RWPE1 (cell line): ENCODE results near the gene GOSR1.
"Not testable (repeated sequence)": the region's sequence is repeated elsewhere in the genome, so short reads cannot be mapped to it uniquely, and the experiment has no call there.

Experiments
- CTCF ChIA-PET: fragments of 350-600 bp; sonication (Branson Sonifier 250); formaldehyde crosslinking; extraction: SDS; loops from one replicate; lab custom pipeline; 2021; lab: Yijun Ruan, JAX
- POLR2A ChIA-PET: fragments of 400-600 bp; formaldehyde crosslinking; extraction: SDS; loops from one replicate; lab custom pipeline; 2020; ENCODE audit warnings: antibody characterized with exemption; ENCODE audit not compliant: low non-redundant PET; lab: Yijun Ruan, JAX
- DNase-seq: peaks from one replicate; pipeline ENCODE4 v3.0.0; 2012; ENCODE audit warnings: low spot score
- H3K27ac ChIP-seq: fragments of 450-650 bp; 2 replicates; pipeline ENCODE4 v1.5.1; 2017
- TF ChIP-seq, protein P1 (sequence below): fragments of 450-650 bp; conservative IDR thresholded peaks from 2 replicates; pipeline ENCODE4 v1.5.1; 2017; ENCODE audit warnings: low read depth, mild to moderate bottlenecking

Gene GOSR1

DNA sequence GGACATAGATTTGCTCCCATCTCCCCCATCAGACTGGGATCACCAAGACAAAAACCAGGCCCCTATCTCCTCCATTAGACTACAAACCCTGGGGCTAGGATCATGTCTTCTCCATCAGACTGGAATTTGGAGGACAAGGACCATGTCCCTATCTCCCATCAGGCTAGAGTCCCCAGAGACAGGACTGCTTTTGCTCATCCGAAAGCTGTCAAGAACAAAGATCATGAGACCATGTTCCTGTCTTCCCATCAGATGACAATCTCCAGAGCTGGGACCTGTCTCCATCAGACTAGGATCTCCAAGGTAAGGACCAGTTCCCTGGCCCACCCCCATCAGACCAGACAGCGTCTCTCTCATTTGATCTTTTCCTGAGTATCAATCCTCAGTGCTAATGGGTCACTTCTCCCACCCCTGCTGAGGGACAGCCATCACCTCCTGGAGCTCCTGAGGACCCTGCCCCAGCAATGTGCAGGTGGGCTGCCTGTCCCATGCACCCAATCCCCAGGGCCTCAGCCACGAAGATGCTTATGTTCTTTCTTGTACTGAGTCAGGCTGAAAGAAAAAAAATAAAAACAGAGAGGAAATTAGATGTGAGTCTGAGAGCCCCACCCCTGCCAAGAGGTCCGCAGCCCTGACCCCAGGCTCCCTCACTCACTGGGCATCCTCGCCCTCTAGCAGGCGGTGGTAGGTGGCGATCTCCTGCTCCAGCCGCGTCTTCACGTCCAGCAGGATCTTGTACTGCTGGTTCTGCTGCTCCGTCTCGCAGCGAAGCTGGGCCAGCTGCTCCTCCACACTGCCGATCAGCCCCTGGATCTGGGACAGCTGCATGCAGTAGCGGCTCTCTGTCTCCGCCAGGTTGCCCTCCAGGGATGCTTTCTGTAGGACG lies 90.3 kb downstream of the GOSR1 start:
- POLR2A ChIA-PET = no interaction called here

DNA sequence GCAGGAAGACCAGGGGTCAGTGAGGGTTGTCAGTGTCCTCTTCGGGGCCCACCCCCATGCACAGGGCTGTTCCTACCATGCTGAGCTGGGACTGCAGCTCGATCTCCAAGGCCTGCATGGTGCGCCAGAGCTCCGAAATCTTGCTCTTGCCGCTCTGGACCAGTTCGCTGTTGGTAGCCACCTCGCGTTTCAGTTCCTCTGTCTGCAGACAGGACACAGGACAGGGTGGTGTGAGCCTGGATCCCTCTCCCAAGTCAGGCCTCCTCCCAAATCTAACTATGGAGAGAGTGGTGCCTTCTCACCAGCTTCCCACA lies 90.9 kb downstream of the GOSR1 start:
- POLR2A ChIA-PET = no interaction called here
- CTCF ChIA-PET = interaction anchor here (1.0 kb wide), 1 partner anchor 130 kb away, joined by 3 read pairs; no protein-coding TSS in a partner anchor
- H3K27ac ChIP-seq = no peak overlapping the region
- no peak for DNase-seq
- TF ChIP-seq, protein P1, sequence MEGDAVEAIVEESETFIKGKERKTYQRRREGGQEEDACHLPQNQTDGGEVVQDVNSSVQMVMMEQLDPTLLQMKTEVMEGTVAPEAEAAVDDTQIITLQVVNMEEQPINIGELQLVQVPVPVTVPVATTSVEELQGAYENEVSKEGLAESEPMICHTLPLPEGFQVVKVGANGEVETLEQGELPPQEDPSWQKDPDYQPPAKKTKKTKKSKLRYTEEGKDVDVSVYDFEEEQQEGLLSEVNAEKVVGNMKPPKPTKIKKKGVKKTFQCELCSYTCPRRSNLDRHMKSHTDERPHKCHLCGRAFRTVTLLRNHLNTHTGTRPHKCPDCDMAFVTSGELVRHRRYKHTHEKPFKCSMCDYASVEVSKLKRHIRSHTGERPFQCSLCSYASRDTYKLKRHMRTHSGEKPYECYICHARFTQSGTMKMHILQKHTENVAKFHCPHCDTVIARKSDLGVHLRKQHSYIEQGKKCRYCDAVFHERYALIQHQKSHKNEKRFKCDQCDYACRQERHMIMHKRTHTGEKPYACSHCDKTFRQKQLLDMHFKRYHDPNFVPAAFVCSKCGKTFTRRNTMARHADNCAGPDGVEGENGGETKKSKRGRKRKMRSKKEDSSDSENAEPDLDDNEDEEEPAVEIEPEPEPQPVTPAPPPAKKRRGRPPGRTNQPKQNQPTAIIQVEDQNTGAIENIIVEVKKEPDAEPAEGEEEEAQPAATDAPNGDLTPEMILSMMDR = no peak

More for the DNA sequence above, 90.3 kb downstream of the GOSR1 start:
- no peak for DNase-seq
- TF ChIP-seq, protein P1 = no peak
- CTCF ChIA-PET = interaction anchor here (1.0 kb wide), 1 partner anchor 131 kb away, joined by 3 read pairs; no protein-coding TSS in a partner anchor
- H3K27ac ChIP-seq = no peak overlapping the region

DNA sequence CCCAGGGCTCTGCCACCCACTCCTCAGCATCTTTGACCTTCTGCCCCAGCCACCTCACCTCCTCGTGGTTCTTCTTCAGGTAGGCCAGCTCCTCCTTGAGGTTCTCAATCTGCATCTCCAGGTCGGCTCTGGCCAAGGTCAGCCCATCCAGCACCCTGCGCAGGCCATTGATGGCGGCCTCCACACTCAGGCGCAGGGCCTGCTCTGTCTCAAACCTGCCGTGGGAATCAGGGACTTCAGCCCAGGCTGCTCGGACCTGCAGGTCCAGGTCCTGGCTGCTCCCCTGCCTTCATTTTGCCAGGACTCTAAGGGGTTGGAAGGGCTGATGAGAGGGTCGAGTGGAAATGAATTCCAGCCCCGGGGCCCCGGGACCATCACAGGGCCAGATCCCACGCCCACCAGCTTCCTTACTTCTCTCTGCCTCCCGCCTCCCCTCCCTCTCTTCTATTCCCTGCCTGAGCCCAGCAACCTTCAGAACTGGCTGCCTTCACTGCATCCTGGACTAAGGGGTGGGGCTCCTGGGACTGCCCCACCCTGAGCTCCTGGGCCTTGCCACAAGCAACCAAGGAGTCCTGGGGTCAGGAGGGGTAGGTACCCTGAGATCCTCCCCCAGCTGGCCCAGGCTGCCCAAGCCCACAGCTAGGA lies 92.4 kb downstream of the GOSR1 start:
- POLR2A ChIA-PET, CTCF ChIA-PET, DNase-seq, H3K27ac ChIP-seq: not testable (repeated sequence)

DNA sequence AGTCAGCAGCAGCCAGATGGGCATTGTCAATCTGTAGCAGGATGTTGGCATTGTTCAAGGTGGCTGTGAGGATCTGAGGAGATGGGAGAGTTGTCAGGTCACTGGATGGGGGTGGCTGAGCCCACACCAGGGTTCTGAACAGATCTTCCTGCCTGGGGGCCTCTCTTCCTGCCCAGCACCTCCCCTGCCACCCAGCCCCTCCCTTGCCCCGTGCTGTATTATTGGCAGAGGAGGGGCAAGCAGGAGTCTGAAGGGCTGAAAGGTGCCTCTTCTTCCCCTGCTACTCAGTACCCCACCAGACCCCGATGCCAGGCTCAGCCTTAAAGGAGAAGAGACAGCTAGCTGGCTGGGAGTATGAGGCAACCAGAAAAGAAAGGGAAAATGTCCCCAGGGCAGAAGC lies 93.0 kb downstream of the GOSR1 start:
- ChIA-PET POLR2A (no interaction called here), CTCF (no interaction called here)
- TF ChIP-seq, protein P1 = no peak
- DNase-seq = no peak
- H3K27ac ChIP-seq = no peak overlapping the region

DNA sequence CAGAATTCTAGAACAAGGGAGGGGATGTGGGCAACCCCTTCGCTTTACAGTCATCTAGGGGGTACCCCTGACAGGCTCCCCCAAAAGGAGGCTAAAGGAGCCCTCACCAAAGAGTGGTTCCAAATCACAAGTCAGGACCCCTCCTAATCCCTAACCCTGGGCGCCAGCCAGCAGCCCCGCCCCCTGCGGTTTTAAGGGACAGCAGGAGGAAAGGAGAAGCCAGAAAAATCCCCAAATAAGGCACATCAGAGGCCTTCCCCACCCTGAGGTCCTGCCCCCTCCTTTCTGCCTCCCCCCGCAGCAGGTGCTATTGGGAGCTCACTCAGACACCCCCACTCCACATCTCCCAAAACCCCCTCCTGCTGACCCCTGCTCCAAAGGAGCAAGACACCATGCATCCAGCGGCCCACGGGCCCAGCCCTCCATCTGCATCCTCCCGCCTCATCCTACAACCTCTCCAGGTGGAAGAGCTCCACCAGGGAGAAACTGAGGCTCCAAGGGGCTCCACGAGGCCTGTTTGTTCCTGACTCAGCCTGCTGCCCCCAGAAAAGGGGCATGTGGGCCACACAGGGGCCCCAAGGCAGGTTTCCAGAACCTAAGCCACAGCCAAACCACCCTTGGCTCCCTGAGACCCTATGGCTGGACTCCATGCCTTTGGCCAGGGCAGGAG lies 93.5 kb downstream of the GOSR1 start:
- POLR2A ChIA-PET = no interaction called here
- no peak overlapping the region for H3K27ac ChIP-seq
- CTCF ChIA-PET = no interaction called here
- TF ChIP-seq, protein P1 = no peak
- no peak for DNase-seq

DNA sequence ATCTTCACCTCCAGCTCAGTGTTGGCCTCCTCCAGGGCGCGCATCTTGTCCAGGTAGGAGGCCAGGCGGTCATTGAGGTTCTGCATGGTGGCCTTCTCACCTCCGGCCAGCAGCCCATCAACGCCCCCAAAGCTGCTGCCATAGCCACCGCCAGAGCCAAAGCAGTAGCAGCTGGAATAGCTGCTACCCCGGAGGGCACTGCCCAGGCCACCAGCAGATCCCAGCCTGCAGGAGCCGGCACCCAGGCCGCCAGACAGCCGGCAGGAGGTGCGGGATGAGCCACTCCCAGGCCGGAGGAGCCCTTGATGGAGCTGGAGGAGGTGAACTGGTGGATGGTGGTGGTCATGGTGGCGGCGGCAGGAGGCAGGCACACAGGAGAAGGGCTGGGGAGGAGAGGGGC lies 94.2 kb downstream of the GOSR1 start:
- DNase-seq, CTCF ChIA-PET, H3K27ac ChIP-seq, POLR2A ChIA-PET: not testable (repeated sequence)

DNA sequence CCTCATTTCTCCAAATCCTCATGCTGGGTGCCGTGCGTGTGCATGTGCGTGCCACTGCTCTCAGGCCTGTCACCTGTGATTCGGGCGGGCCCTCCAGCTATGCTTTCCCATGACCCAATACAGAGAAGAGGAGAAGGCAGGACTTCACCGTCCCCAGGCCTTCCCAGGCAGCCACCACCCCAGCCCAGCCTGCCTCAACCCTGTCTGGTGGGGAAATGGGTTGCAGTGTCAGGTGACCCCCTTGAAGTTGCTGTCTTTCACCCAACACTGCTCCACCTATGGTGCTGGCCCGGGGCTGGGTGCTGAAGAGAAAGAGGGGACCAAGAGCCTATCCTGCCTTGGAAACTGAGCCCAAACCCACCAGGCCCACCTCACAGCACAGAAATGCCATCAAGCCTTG lies 94.7 kb downstream of the GOSR1 start:
- DNase-seq = no peak
- H3K27ac ChIP-seq = no peak overlapping the region
- ChIA-PET CTCF (no interaction called here), POLR2A (no interaction called here)
- TF ChIP-seq, protein P1 = no peak

DNA sequence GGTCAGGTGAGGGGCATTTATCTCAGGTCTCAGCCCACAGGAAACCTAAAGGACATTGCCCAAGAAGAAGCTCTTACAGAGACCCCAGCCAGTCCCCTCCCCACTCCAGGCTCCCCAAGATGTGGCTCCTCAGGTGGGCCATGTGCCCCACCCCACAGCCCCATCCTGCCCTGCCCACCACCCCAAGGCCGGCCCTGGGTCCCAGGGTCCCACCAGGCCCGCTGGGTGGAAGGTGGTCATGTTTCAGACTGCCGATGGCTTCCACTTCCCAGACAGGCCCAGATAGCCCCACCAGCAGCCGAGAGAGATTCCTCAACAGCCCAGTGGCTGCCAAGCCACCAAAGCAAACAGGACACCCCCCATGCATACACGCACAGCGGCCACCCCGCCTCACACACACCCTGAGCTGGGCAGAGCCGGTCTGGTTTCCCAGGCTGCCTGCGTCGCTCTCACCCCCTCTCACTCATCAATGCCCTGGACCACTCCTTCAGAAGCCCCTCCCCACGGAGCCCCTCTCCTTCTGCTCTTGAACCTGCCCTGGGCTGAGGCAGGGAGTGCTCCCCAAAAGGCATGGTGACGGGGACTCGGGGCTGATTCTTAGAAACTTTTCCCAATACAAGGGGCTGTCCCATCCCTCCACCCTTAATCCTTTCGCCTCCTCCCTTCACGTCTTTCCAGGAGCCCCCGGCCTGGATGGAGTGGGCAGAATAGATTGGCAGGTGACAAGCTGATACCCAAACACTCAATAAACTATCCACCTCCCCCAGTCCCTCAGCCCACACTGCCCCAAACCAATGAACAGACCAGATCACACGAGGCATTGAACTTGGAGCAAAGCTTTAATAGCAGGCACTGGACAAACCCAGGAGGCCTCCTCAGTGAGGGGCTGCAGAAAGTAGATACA lies 95.7 kb downstream of the GOSR1 start:
- POLR2A ChIA-PET, CTCF ChIA-PET, H3K27ac ChIP-seq, DNase-seq: not testable (repeated sequence)
